Activated B cell treated with CpG ODN at 0.5 μM for 24 hours (primary cell): ENCODE data around the gene TMEM200A. TPM values are rescaled to one million over a fixed set of nuclear protein-coding genes. Genes with fewer than 3 reads are reported as not detected.

Experiments
- ATAC-seq: fragments of 200-7000 bp; cut with Tn5 transposase; one replicate; pipeline ENCODE4 v1.10.0; 2021; ENCODE audit warnings: low read depth, mild to moderate bottlenecking, moderate library complexity
- CTCF ChIA-PET: fragments of 350-600 bp; sonication (Branson Sonifier 250); formaldehyde crosslinking; loops from one replicate; lab custom pipeline; 2021; ENCODE audit warnings: antibody characterized with exemption; lab: Charles Lee
- POLR2A ChIA-PET: fragments of 350-600 bp; sonication (Branson Sonifier 250); formaldehyde crosslinking; loops from one replicate; lab custom pipeline; 2021; ENCODE audit warnings: antibody characterized with exemption; lab: Charles Lee
- DNase-seq: peaks from one replicate; pipeline ENCODE4 v3.0.0; 2022
- H3K27ac Mint-ChIP-seq: one replicate; pipeline ENCODE4 v1.8.0; 2020; ENCODE audit warnings: mixed read lengths
- H3K27me3 Mint-ChIP-seq: one replicate; pipeline ENCODE4 v1.8.0; 2021; ENCODE audit warnings: mixed read lengths
- H3K36me3 Mint-ChIP-seq: one replicate; pipeline ENCODE4 v1.8.0; 2021; ENCODE audit warnings: low read depth, mixed read lengths
- H3K4me1 Mint-ChIP-seq: one replicate; pipeline ENCODE4 v1.8.0; 2021; ENCODE audit warnings: mixed read lengths
- H3K4me3 Mint-ChIP-seq: one replicate; pipeline ENCODE4 v1.8.0; 2020; ENCODE audit warnings: mild to moderate bottlenecking, mixed read lengths
- H3K9me3 Mint-ChIP-seq: one replicate; pipeline ENCODE4 v1.8.0; 2020; ENCODE audit warnings: mixed read lengths
- CTCF ChIP-seq: fragments of 200-600 bp; IDR thresholded peaks from one replicate; pipeline ENCODE4 v1.8.0; 2022; ENCODE audit warnings: antibody characterized with exemption, mild to moderate bottlenecking
- intact Hi-C: fragments of 100-400 bp; cut with micrococcal nuclease; formaldehyde crosslinking; loops from one replicate; pipeline ENCODE4 v1.15.1; 2024
- total RNA-seq: library from RNA; stranded (reverse); gene quantifications from 2 replicates; pipeline ENCODE4 v1.2.3, GENCODE V29; 2022

The TMEM200A gene
- total RNA-seq, 1 donor from 2014 or later: 1.1 TPM

- no peak overlapping the region for H3K27ac Mint-ChIP-seq
These were observed 123.7 kb downstream of the TMEM200A start for GRCh38 chr6:130489514-130489913.

More at GRCh38 chr6:130489514-130489913, 123.7 kb downstream of the TMEM200A start:
- POLR2A ChIA-PET: no interaction called here
- TF ChIP-seq CTCF: no peak
- DNase-seq (no peak), ATAC-seq (no peak)
- H3K9me3 Mint-ChIP-seq: peaks cover 11% of the 10 kb centered on the region
- no peaks in the 10 kb centered on the region for H3K36me3 Mint-ChIP-seq
- H3K27me3 Mint-ChIP-seq: no peaks in the 10 kb centered on the region
- intact Hi-C loops: no loop called here
- CTCF ChIA-PET: no interaction called here
- H3K4me3 Mint-ChIP-seq: no peak overlapping the region
- H3K4me1 Mint-ChIP-seq: no peaks in the 10 kb centered on the region

Other genes with a start within 250 kb of the TMEM200A start
- gene SAMD3, start 143.1 kb upstream of the TMEM200A start, total RNA-seq: 0.37 TPM in 1 of 2 replicates, not detected in the other